Lower leg skin (tissue), 4 donors: ENCODE data around the gene GRSF1. TPM values are rescaled to one million over a fixed set of nuclear protein-coding genes. Genes with fewer than 3 reads are reported as not detected.

Experiments
- DNase-seq, 2 donors: peaks; one replicate each; pipeline ENCODE4 v3.0.0-alpha.2; 2019; ENCODE audit warnings: low spot score in 2 of 2
- H3K4me3 ChIP-seq: fragments of 200-600 bp; sonication (generic); 2 replicates; pipeline ENCODE4 v1.5.1; 2017; ENCODE audit warnings: mild to moderate bottlenecking, low read depth; ENCODE audit not compliant: poor library complexity, severe bottlenecking
- CTCF ChIP-seq, 3 donors: fragments of 450-650 bp; IDR thresholded peaks; one replicate each; pipeline ENCODE4 v1.5.1; 2016; ENCODE audit warnings: antibody characterized with exemption in 3 of 3, mild to moderate bottlenecking in 3 of 3, moderate library complexity in 2 of 3
- POLR2A ChIP-seq, 2 donors: fragments of 450-650 bp; IDR thresholded peaks; one replicate each; pipeline ENCODE4 v1.6.1; 2016 to 2017; ENCODE audit warnings: antibody characterized with exemption in 2 of 2, mild to moderate bottlenecking in 1 of 2, moderate library complexity in 1 of 2
- WGBS, 2 donors: methylation state at CpG; one replicate each; pipeline ENCODE4 v1.1.5; 2018; 5-methylcytosine and 5-hydroxymethylcytosine counted together
- intact Hi-C: fragments of 100-400 bp; cut with DNase I; formaldehyde crosslinking; loops from one replicate; pipeline ENCODE4 v1.15.0; 2023; ENCODE audit warnings: low total_unique reads
- total RNA-seq, 4 donors: library from RNA; depleted of rRNA; stranded (reverse); fragments of >200 nt; gene quantifications; one replicate each; pipeline ENCODE4 v1.1.0, GENCODE V29; 2016

The GRSF1 gene
- total RNA-seq, 4 donors from 2014 or later: 38.6 to 56.9 (median 55.4) TPM

GRCh38 chr4:70873216-70873615, 33.5 kb upstream of the GRSF1 start:
- no peak for DNase-seq
- TF ChIP-seq CTCF (IDR thresholded peaks at IDR 0.05): no peak
- TF ChIP-seq POLR2A (IDR thresholded peaks at IDR 0.05): no peak
- H3K4me3 ChIP-seq: no peak overlapping the region
- intact Hi-C loops: no loop called here
- 82 to 90% methylated on average over 3 of the region's 3 CpGs for WGBS, 2 donors

- no peak for DNase-seq
- no peak overlapping the region for H3K4me3 ChIP-seq
- TF ChIP-seq CTCF (IDR thresholded peaks at IDR 0.05): no peak
- TF ChIP-seq POLR2A (IDR thresholded peaks at IDR 0.05): no peak
- intact Hi-C loops: no loop called here
Observed at GRCh38 chr4:70868778-70869177, 29.1 kb upstream of the GRSF1 start.

- no peak for DNase-seq
- intact Hi-C loops: no loop called here
- no peak for TF ChIP-seq CTCF (IDR thresholded peaks at IDR 0.05)
- no peak for TF ChIP-seq POLR2A (IDR thresholded peaks at IDR 0.05)
- WGBS, 2 donors: 44 to 53% methylated on average over 6 of the region's 6 CpGs
- no peak overlapping the region for H3K4me3 ChIP-seq
Observed at GRCh38 chr4:70863099-70863790, 23.6 kb upstream of the GRSF1 start.

- no peak overlapping the region for H3K4me3 ChIP-seq
- WGBS, 2 donors: 66 to 72% methylated on average over 1 of the region's 1 CpG
- DNase-seq: no peak
- no peak for TF ChIP-seq POLR2A (IDR thresholded peaks at IDR 0.05)
- TF ChIP-seq CTCF (IDR thresholded peaks at IDR 0.05): no peak
- intact Hi-C loops: no loop called here
Observed at GRCh38 chr4:70859066-70859465, 19.4 kb upstream of the GRSF1 start.

- H3K4me3 ChIP-seq: no peak overlapping the region
- DNase-seq: no peak
- TF ChIP-seq CTCF (IDR thresholded peaks at IDR 0.05): no peak
- no peak for TF ChIP-seq POLR2A (IDR thresholded peaks at IDR 0.05)
- WGBS, 2 donors: 79 to 81% methylated on average over 4 of the region's 4 CpGs
- intact Hi-C loops: no loop called here
Observed at GRCh38 chr4:70858454-70858853, 18.8 kb upstream of the GRSF1 start.

- 95 to 99% methylated on average over 2 of the region's 2 CpGs for WGBS, 2 donors
- no peak overlapping the region for H3K4me3 ChIP-seq
Observed at GRCh38 chr4:70855464-70855863, 15.8 kb upstream of the GRSF1 start.

More at GRCh38 chr4:70855464-70855863, 15.8 kb upstream of the GRSF1 start:
- no peak for DNase-seq
- intact Hi-C loops: no loop called here
- no peak for TF ChIP-seq CTCF (IDR thresholded peaks at IDR 0.05)
- no peak for TF ChIP-seq POLR2A (IDR thresholded peaks at IDR 0.05)
